Lower leg skin (tissue), 3 donors: ENCODE measurements around the gene MEIS2.

Experiments used
- POLR2A ChIP-seq, 2 donors: fragments of 450-650 bp; IDR thresholded peaks; one replicate each; pipeline ENCODE4 v1.6.1; 2016 to 2017; ENCODE audit warnings: antibody characterized with exemption in 2 of 2, mild to moderate bottlenecking in 1 of 2, moderate library complexity in 1 of 2
- TF ChIP-seq, protein P1 (sequence below), 3 donors: fragments of 450-650 bp; IDR thresholded peaks; one replicate each; pipeline ENCODE4 v1.5.1; 2016; ENCODE audit warnings: antibody characterized with exemption in 3 of 3, mild to moderate bottlenecking in 3 of 3, moderate library complexity in 2 of 3

DNA sequence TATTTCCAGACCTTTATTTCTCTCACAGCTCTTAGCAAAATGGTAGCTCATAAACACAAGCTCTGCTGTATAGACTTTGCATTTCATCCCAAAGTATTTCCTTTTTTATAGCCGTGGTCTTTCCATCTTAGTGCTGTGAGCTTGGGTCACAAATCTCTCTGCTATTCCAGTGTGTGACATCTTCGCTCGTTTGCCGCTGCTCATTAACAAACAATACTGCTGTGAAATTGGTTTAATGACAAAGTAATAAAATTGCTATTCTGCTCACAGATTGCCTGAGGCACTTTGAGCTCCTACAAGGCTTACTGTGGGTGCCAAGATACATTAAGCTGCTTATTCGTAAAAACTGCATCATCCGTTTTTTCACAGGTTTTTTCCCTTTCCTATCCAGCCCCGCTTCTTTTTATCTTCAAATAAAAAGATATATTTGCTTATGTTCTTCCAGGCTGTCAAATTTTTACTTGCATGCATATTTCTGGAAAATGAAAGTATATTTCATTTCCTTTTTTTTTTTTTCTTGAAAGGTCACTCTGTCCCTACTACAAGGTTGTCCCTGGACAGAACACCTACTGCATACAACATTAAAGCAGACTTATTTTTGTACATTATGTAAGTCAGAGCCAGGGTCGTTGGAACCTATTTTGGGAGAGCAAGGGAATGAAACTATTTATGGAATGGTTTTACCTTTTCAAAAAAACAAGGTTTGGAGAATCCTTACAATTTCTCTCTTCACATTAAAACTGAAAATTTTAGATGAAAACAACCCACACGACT lies 174.5 kb downstream of the MEIS2 start:
- TF ChIP-seq, protein P1, sequence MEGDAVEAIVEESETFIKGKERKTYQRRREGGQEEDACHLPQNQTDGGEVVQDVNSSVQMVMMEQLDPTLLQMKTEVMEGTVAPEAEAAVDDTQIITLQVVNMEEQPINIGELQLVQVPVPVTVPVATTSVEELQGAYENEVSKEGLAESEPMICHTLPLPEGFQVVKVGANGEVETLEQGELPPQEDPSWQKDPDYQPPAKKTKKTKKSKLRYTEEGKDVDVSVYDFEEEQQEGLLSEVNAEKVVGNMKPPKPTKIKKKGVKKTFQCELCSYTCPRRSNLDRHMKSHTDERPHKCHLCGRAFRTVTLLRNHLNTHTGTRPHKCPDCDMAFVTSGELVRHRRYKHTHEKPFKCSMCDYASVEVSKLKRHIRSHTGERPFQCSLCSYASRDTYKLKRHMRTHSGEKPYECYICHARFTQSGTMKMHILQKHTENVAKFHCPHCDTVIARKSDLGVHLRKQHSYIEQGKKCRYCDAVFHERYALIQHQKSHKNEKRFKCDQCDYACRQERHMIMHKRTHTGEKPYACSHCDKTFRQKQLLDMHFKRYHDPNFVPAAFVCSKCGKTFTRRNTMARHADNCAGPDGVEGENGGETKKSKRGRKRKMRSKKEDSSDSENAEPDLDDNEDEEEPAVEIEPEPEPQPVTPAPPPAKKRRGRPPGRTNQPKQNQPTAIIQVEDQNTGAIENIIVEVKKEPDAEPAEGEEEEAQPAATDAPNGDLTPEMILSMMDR (IDR thresholded peaks at IDR 0.05): no peak
- no peak for TF ChIP-seq POLR2A (IDR thresholded peaks at IDR 0.05)
